H1 (cell line): Measurements from ENCODE around the gene CRTC1. TPM values are rescaled to one million over a fixed set of nuclear protein-coding genes. Genes with fewer than 3 reads are reported as not detected.

ENCODE experiments used
- CTCF ChIA-PET: fragments of 300-600 bp; sonication (Branson Sonifier 250); formaldehyde crosslinking; loops from one replicate; lab custom pipeline; 2021; ENCODE audit not compliant: partially characterized antibody; lab: Charles Lee
- POLR2A ChIA-PET: fragments of 300-600 bp; sonication (Branson Sonifier 250); formaldehyde crosslinking; loops from one replicate; lab custom pipeline; 2021; ENCODE audit warnings: inconsistent platforms; ENCODE audit not compliant: partially characterized antibody; lab: Charles Lee
- DNase-seq, 2 experiments: peaks; one replicate each; pipeline versions ENCODE4 v3.0.0 to v3.0.0-alpha.2; 2010 to 2022; ENCODE audit warnings: low spot score in 2 of 2, low read depth in 1 of 2, mixed read lengths in 1 of 2
- FAIRE-seq: peaks from 2 replicates; lab custom pipeline; 2011; peaks lifted over from hg19 to GRCh38; lab: Jason Lieb, UNC
- H2AFZ ChIP-seq: 2 replicates; pipeline ENCODE4 v1.8.1; 2012; ENCODE audit warnings: low read length, inconsistent platforms
- H2AK5ac ChIP-seq: 2 replicates; pipeline ENCODE4 v1.6.1; 2013; ENCODE audit warnings: low read depth, low read length
- H2BK120ac ChIP-seq: replicated peaks from 2 replicates; pipeline ENCODE3; 2013; ENCODE audit warnings: low read depth, low read length, inconsistent platforms
- H2BK12ac ChIP-seq: 2 replicates; pipeline ENCODE4 v1.6.1; 2013; ENCODE audit warnings: low read depth, low read length
- H2BK15ac ChIP-seq: 2 replicates; pipeline ENCODE4 v1.6.1; 2013; ENCODE audit warnings: low read length
- H2BK20ac ChIP-seq: 2 replicates; pipeline ENCODE4 v1.6.1; 2013; ENCODE audit warnings: low read length
- H2BK5ac ChIP-seq: 2 replicates; pipeline ENCODE4 v1.6.1; 2013; ENCODE audit warnings: low read depth, low read length
- H3K14ac ChIP-seq: 2 replicates; pipeline ENCODE4 v1.6.1; 2013; ENCODE audit warnings: inconsistent platforms; ENCODE audit not compliant: insufficient read length
- H3K18ac ChIP-seq: 2 replicates; pipeline ENCODE4 v1.6.1; 2013; ENCODE audit warnings: low read length; ENCODE audit errors: extremely low read depth
- H3K23ac ChIP-seq: 2 replicates; pipeline ENCODE4 v1.6.1; 2013; ENCODE audit warnings: inconsistent platforms; ENCODE audit not compliant: insufficient read length
- H3K23me2 ChIP-seq: 2 replicates; pipeline ENCODE4 v1.6.1; 2013; ENCODE audit warnings: low read depth, low read length
- H3K27ac ChIP-seq: 2 replicates; pipeline ENCODE4 v1.6.1; 2011; ENCODE audit warnings: low read depth, low read length, inconsistent platforms
- H3K27me3 ChIP-seq, 4 experiments: replicated peaks in 1 of 4; 1 replicate in 1 of 4; 2 replicates in 3 of 4; pipeline versions ENCODE4 v1.6.1 to v1.8.1; 2011 to 2013; ENCODE audit warnings: low read length in 3 of 4, mild to moderate bottlenecking in 3 of 4, inconsistent platforms in 2 of 4, mixed read lengths in 2 of 4, moderate library complexity in 1 of 4; ENCODE audit not compliant: control insufficient read depth in 3 of 4, insufficient read depth in 3 of 4; ENCODE audit errors: extremely low read depth in 1 of 4
- H3K36me3 ChIP-seq, 4 experiments: 2 replicates each; pipeline versions ENCODE4 v1.6.1 to v1.8.1; 2011 to 2013; ENCODE audit warnings: mild to moderate bottlenecking in 4 of 4, low read length in 3 of 4, moderate library complexity in 2 of 4, control low read depth in 1 of 4, inconsistent platforms in 1 of 4; ENCODE audit not compliant: insufficient read depth in 4 of 4, control insufficient read depth in 2 of 4
- H3K4ac ChIP-seq: replicated peaks from 2 replicates; pipeline ENCODE3; 2013; ENCODE audit warnings: low read length, low read depth, mixed read lengths, inconsistent platforms; ENCODE audit not compliant: insufficient read length
- H3K4me1 ChIP-seq, 4 experiments: replicated peaks in 1 of 4; 1 replicate in 1 of 4; 2 replicates in 3 of 4; pipeline versions ENCODE4 v1.6.1 to v1.8.1; 2011 to 2013; ENCODE audit warnings: low read length in 3 of 4, inconsistent platforms in 2 of 4, mixed read lengths in 1 of 4; ENCODE audit not compliant: insufficient read depth in 4 of 4, control insufficient read depth in 3 of 4
- H3K4me2 ChIP-seq, 2 experiments: 2 replicates each; pipeline versions ENCODE4 v1.6.1 to v1.8.1; 2011 to 2013; ENCODE audit warnings: low read depth in 2 of 2, low read length in 2 of 2, control low read depth in 1 of 2, inconsistent platforms in 1 of 2, mild to moderate bottlenecking in 1 of 2; ENCODE audit not compliant: insufficient read depth in 1 of 2
- H3K4me3 ChIP-seq, 4 experiments: fragments of 200-600, 300-600 bp in 1 of 4; sonication (generic), shearing (Covaris generic), sonication (Bioruptor Twin) in 1 of 4; 2 replicates each; pipeline versions ENCODE4 v1.5.1 to v1.8.1; 2011 to 2016; ENCODE audit warnings: low read length in 4 of 4, low read depth in 3 of 4, control low read depth in 2 of 4, inconsistent platforms in 2 of 4, mild to moderate bottlenecking in 2 of 4, mixed read lengths in 1 of 4, moderate library complexity in 1 of 4; ENCODE audit not compliant: insufficient read depth in 2 of 4; ENCODE audit errors: extremely low read depth in 1 of 4
- H3K56ac ChIP-seq: replicated peaks from 2 replicates; pipeline ENCODE3; 2013; ENCODE audit warnings: low read depth, mild to moderate bottlenecking, mixed read lengths, low read length, inconsistent platforms; ENCODE audit not compliant: insufficient read length
- H3K79me1 ChIP-seq: 2 replicates; pipeline ENCODE4 v1.6.1; 2013; ENCODE audit warnings: low read depth, low read length, control low read depth
- H3K79me2 ChIP-seq, 2 experiments: 2 replicates each; pipeline versions ENCODE4 v1.6.1 to v1.8.1; 2012 to 2013; ENCODE audit warnings: low read length in 2 of 2, mild to moderate bottlenecking in 2 of 2, inconsistent platforms in 1 of 2; ENCODE audit not compliant: insufficient read depth in 2 of 2, control insufficient read depth in 1 of 2
- H3K9ac ChIP-seq, 4 experiments: replicated peaks in 1 of 4; 1 replicate in 1 of 4; 2 replicates in 3 of 4; pipeline versions ENCODE4 v1.6.1 to v1.8.1; 2011 to 2013; ENCODE audit warnings: low read depth in 3 of 4, low read length in 3 of 4, control low read depth in 2 of 4, mild to moderate bottlenecking in 2 of 4, moderate library complexity in 2 of 4, inconsistent platforms in 1 of 4; ENCODE audit errors: extremely low read depth in 1 of 4
- H3K9me3 ChIP-seq, 2 experiments: 2 replicates each; pipeline versions ENCODE4 v1.6.1 to v1.8.1; 2012 to 2013; ENCODE audit warnings: mild to moderate bottlenecking in 2 of 2, moderate library complexity in 2 of 2, control low read depth in 1 of 2, inconsistent platforms in 1 of 2, low read depth in 1 of 2, low read length in 1 of 2, mixed read lengths in 1 of 2; ENCODE audit not compliant: insufficient read depth in 2 of 2
- H4K20me1 ChIP-seq, 2 experiments: replicated peaks in 1 of 2; 2 replicates each; pipeline versions ENCODE3 to v1.8.1; 2011 to 2013; ENCODE audit warnings: inconsistent platforms in 2 of 2, low read length in 2 of 2, mild to moderate bottlenecking in 1 of 2; ENCODE audit not compliant: insufficient read depth in 2 of 2, control insufficient read depth in 1 of 2
- H4K5ac ChIP-seq: 2 replicates; pipeline ENCODE4 v1.6.1; 2013; ENCODE audit warnings: low read length, low read depth, mixed read lengths, inconsistent platforms; ENCODE audit not compliant: insufficient read length
- H4K8ac ChIP-seq: 2 replicates; pipeline ENCODE4 v1.8.0; 2013; ENCODE audit warnings: mild to moderate bottlenecking, moderate library complexity, low read length, inconsistent platforms; ENCODE audit not compliant: insufficient read depth; ENCODE audit errors: extremely low read depth
- H4K91ac ChIP-seq: replicated peaks from 2 replicates; pipeline ENCODE3; 2013; ENCODE audit warnings: low read length, mixed read lengths, inconsistent platforms; ENCODE audit not compliant: insufficient read length
- ASH2L ChIP-seq: fragments of 200-600, 300-600 bp; sonication (generic); IDR thresholded peaks from one replicate; pipeline ENCODE4 v1.7.1; 2017; ENCODE audit warnings: low read length
- ATF3 ChIP-seq: IDR thresholded peaks from 2 replicates; pipeline ENCODE4 v1.6.1; 2011; ENCODE audit warnings: low read depth, mild to moderate bottlenecking, low read length; ENCODE audit not compliant: insufficient read depth
- CHD2 ChIP-seq: IDR thresholded peaks from 2 replicates; pipeline ENCODE4 v1.6.1; 2012; ENCODE audit warnings: low read length, improper control_type of control experiment
- FOSL1 ChIP-seq: IDR thresholded peaks from 2 replicates; pipeline ENCODE4 v1.6.1; 2011; ENCODE audit warnings: mild to moderate bottlenecking, low read depth, low read length, moderate library complexity; ENCODE audit not compliant: insufficient read depth
- MAFK ChIP-seq: IDR thresholded peaks from 2 replicates; pipeline ENCODE4 v1.6.1; 2012; ENCODE audit warnings: low read depth, mild to moderate bottlenecking, improper control_type of control experiment, low read length
- POLR2A ChIP-seq, 2 experiments: IDR thresholded peaks; 1 replicate in 1 of 2; 2 replicates in 1 of 2; pipeline ENCODE4 v1.6.1; 2011; ENCODE audit warnings: low read depth in 2 of 2, low read length in 2 of 2, mild to moderate bottlenecking in 2 of 2; ENCODE audit errors: control extremely low read depth in 1 of 2
- RAD21 ChIP-seq, 2 experiments: IDR thresholded peaks in 1 of 2; conservative IDR thresholded peaks in 1 of 2; 2 replicates each; pipeline ENCODE4 v1.6.1; 2011; ENCODE audit warnings: low read depth in 2 of 2, low read length in 2 of 2, improper control_type of control experiment in 1 of 2, inconsistent platforms in 1 of 2, mild to moderate bottlenecking in 1 of 2, moderate library complexity in 1 of 2
- SIX5 ChIP-seq: IDR thresholded peaks from 2 replicates; pipeline ENCODE4 v1.6.1; 2011; ENCODE audit warnings: mild to moderate bottlenecking, low read depth, low read length
- SP2 ChIP-seq: IDR thresholded peaks from 2 replicates; pipeline ENCODE4 v1.6.1; 2012; ENCODE audit warnings: mild to moderate bottlenecking, low read length, inconsistent platforms
- SP4 ChIP-seq: IDR thresholded peaks from 2 replicates; pipeline ENCODE4 v1.6.1; 2012; ENCODE audit warnings: low read length, inconsistent platforms
- TCF12 ChIP-seq: IDR thresholded peaks from 2 replicates; pipeline ENCODE4 v1.6.1; 2011; ENCODE audit warnings: low read depth, mild to moderate bottlenecking, low read length
- WGBS, 2 experiments: shearing (Covaris generic) in 1 of 2; methylation state at CpG; one replicate each; pipeline versions ENCODE4 v1.1.6 to v1.1.7; 2013 to 2015; ENCODE audit warnings: low lambda C conversion rate in 2 of 2, mixed read lengths in 2 of 2, inconsistent platforms in 1 of 2, low coverage in 1 of 2, missing lambda C conversion rate in 1 of 2; ENCODE audit not compliant: insufficient replicate concordance in 2 of 2, insufficient coverage in 1 of 2, insufficient read length in 1 of 2; ENCODE audit errors: extremely low coverage in 1 of 2, missing lambda C conversion rate in 1 of 2; 5-methylcytosine and 5-hydroxymethylcytosine counted together
- polyA plus RNA-seq, 7 experiments: library from polyadenylated mRNA; depleted of rRNA in 3 of 7; stranded (reverse) in 5 of 7; unstranded in 2 of 7; fragments of >200 nt in 5 of 7; fragments of 200-250 nt in 2 of 7; gene quantifications; 1 replicate in 5 of 7; 2 replicates in 1 of 7; 4 replicates in 1 of 7; pipeline versions ENCODE4 v1.2.1 to v1.2.3, GENCODE V29; 2011 to 2013; ENCODE audit warnings: missing spikeins in 2 of 7, mixed read lengths in 2 of 7
- total RNA-seq: library from RNA; stranded (reverse); fragmentation: NEBNext Ultra II Directional; extraction: Animal tissue kit (Norgen Biotek cat#: 25700); gene quantifications from 2 replicates; pipeline ENCODE4 v1.2.1, GENCODE V29; 2021

Gene CRTC1
- total and polyA plus RNA-seq, 2 of the 8 experiments (the other 6 are each of a cell fraction or from before 2014, with no cell fraction given), result 2.9 to 8.5 TPM

GRCh38 chr19:18677156-18677555, 6.3 kb upstream of the CRTC1 start:
- Histone ChIP-seq H3K27ac (no peak overlapping the region), H2AFZ (no peak overlapping the region), H2BK5ac (no peak overlapping the region; the same call in 1 of the 2 replicates), H4K20me1 (no peaks in the 10 kb centered on the region), H3K4me1 (peaks cover 0 to 6% (median 3%) of the 10 kb centered on the region in 4 experiments; a peak in 3 of 7 replicates), H2BK15ac (no peak overlapping the region), H3K9me3 (no peaks in the 10 kb centered on the region), H3K79me1 (no peaks in the 10 kb centered on the region), H2BK20ac (no peak overlapping the region; the same call in 1 of the 2 replicates), H3K79me2 (no peaks in the 10 kb centered on the region), H3K4me3 (no peak overlapping the region), H3K9ac (no peak overlapping the region), H4K8ac (no peak overlapping the region), H3K27me3 (no peaks in the 10 kb centered on the region), H4K5ac (no peak overlapping the region), H3K4me2 (no peak overlapping the region), H3K56ac (peak overlapping the region; percentile 25), H2BK120ac (peak overlapping the region; percentile 4), H2BK12ac (peak overlapping the region; percentile 44; the same call in 1 of the 2 replicates), H3K18ac (no peak overlapping the region), H3K4ac (peak overlapping the region; percentile 98), H2AK5ac (no peak overlapping the region), H3K36me3 (no peaks in the 10 kb centered on the region), H3K23ac (no peak overlapping the region), H3K23me2 (peaks cover 2% of the 10 kb centered on the region; the same call in 1 of the 2 replicates), H3K14ac (no peak overlapping the region), H4K91ac (peak overlapping the region; percentile 25)
- ChIA-PET CTCF (interaction anchor here (0.6 to 7.5 kb wide), 31 partner anchors 7 to 229 kb away, joined by 3 to 139 read pairs (median 4); partner anchors contain the start of genes KXD1 and REX1BD), POLR2A (interaction anchor here (0.7 to 1.6 kb wide), 5 partner anchors 83 to 147 kb away, joined by 3 to 6 read pairs (median 5); partner anchors contain the start of gene UBA52)
- TF ChIP-seq SP4, result no peak
- no peak for TF ChIP-seq SIX5
- no peak for TF ChIP-seq MAFK
- TF ChIP-seq ATF3, result no peak
- TF ChIP-seq RAD21 (IDR thresholded peaks at IDR 0.05 in 1 of 2, conservative IDR thresholded peaks at IDR 0.05 in 1 of 2; ENCODE audit: low read depth in 2 of 2, low read length in 2 of 2), result no peak
- no peak for TF ChIP-seq CHD2
- no peak for TF ChIP-seq SP2
- no peak for TF ChIP-seq TCF12
- no peak for TF ChIP-seq POLR2A (IDR thresholded peaks at IDR 0.05; ENCODE audit: control extremely low read depth in 1 of 2, low read depth in 2 of 2, low read length in 2 of 2)
- TF ChIP-seq ASH2L, result no peak
- no peak for TF ChIP-seq FOSL1
- WGBS, 2 experiments, result 83% methylated on average over 13 of the region's 13 CpGs; no CpG with 5 or more reads in 1 of the 2 experiments
- FAIRE-seq, result no peak
- DNase-seq, result no peak
